ENCODE data around the gene R3HDML.

The R3HDML gene

GRCh38 chr20:44394702-44395460 is 58.0 kb downstream of the R3HDML start:
- Histone ChIP-seq H3K4me3 (ENCODE audit: low read length) (no peak overlapping the region), H3K9ac (ENCODE audit: low read length) (no peak overlapping the region), H3K4me1 (ENCODE audit: control insufficient read depth, low read depth, low read length) (no peaks in the 10 kb centered on the region), H3K27ac (ENCODE audit: low read length) (no peak overlapping the region), H3K27me3 (ENCODE audit: control insufficient read depth, insufficient read depth, low read length) (no peaks in the 10 kb centered on the region), H3K36me3 (ENCODE audit: control insufficient read depth, low read depth, low read length) (no peaks in the 10 kb centered on the region), H3K9me3 (ENCODE audit: control insufficient read depth, low read depth, low read length) (no peaks in the 10 kb centered on the region)

GRCh38 chr20:44395461-44396340 is 58.9 kb downstream of the R3HDML start:
- H3K27ac ChIP-seq (ENCODE audit: low read length): no peak overlapping the region
- no peaks in the 10 kb centered on the region for H3K27me3 ChIP-seq (ENCODE audit: control insufficient read depth, insufficient read depth, low read length)

GRCh38 chr20:44396369-44397130 is 59.7 kb downstream of the R3HDML start:
- Histone ChIP-seq H3K36me3 (ENCODE audit: control insufficient read depth, low read depth, low read length) (no peaks in the 10 kb centered on the region), H3K4me3 (ENCODE audit: low read length) (no peak overlapping the region), H3K4me1 (ENCODE audit: control insufficient read depth, low read depth, low read length) (no peaks in the 10 kb centered on the region), H3K27me3 (ENCODE audit: control insufficient read depth, insufficient read depth, low read length) (no peaks in the 10 kb centered on the region), H3K9ac (ENCODE audit: low read length) (no peak overlapping the region), H3K9me3 (ENCODE audit: control insufficient read depth, low read depth, low read length) (no peaks in the 10 kb centered on the region), H3K27ac (ENCODE audit: low read length) (no peak overlapping the region)

More at GRCh38 chr20:44395461-44396340, 58.9 kb downstream of the R3HDML start:
- Histone ChIP-seq H3K9me3 (ENCODE audit: control insufficient read depth, low read depth, low read length) (no peaks in the 10 kb centered on the region), H3K4me3 (ENCODE audit: low read length) (no peak overlapping the region), H3K4me1 (ENCODE audit: control insufficient read depth, low read depth, low read length) (no peaks in the 10 kb centered on the region), H3K36me3 (ENCODE audit: control insufficient read depth, low read depth, low read length) (no peaks in the 10 kb centered on the region), H3K9ac (ENCODE audit: low read length) (no peak overlapping the region)

GRCh38 chr20:44398335-44398734 is 61.5 kb downstream of the R3HDML start:
- no peaks in the 10 kb centered on the region for H3K27me3 ChIP-seq (ENCODE audit: control insufficient read depth, insufficient read depth, low read length)
- no peaks in the 10 kb centered on the region for H3K4me1 ChIP-seq (ENCODE audit: control insufficient read depth, low read depth, low read length)
- no peaks in the 10 kb centered on the region for H3K36me3 ChIP-seq (ENCODE audit: control insufficient read depth, low read depth, low read length)
- H3K4me3 ChIP-seq (ENCODE audit: low read length): no peak overlapping the region
- H3K27ac ChIP-seq (ENCODE audit: low read length): no peak overlapping the region
- no peaks in the 10 kb centered on the region for H3K9me3 ChIP-seq (ENCODE audit: control insufficient read depth, low read depth, low read length)
- H3K9ac ChIP-seq (ENCODE audit: low read length): no peak overlapping the region

GRCh38 chr20:44399446-44399845 is 62.6 kb downstream of the R3HDML start:
- Histone ChIP-seq H3K9me3 (ENCODE audit: control insufficient read depth, low read depth, low read length) (no peaks in the 10 kb centered on the region), H3K36me3 (ENCODE audit: control insufficient read depth, low read depth, low read length) (no peaks in the 10 kb centered on the region), H3K4me3 (ENCODE audit: low read length) (no peak overlapping the region), H3K9ac (ENCODE audit: low read length) (no peak overlapping the region), H3K27me3 (ENCODE audit: control insufficient read depth, insufficient read depth, low read length) (no peaks in the 10 kb centered on the region), H3K4me1 (ENCODE audit: control insufficient read depth, low read depth, low read length) (no peaks in the 10 kb centered on the region), H3K27ac (ENCODE audit: low read length) (no peak overlapping the region)

GRCh38 chr20:44400671-44400969 is 63.8 kb downstream of the R3HDML start:
- H3K9ac ChIP-seq (ENCODE audit: low read length): no peak overlapping the region
- no peaks in the 10 kb centered on the region for H3K9me3 ChIP-seq (ENCODE audit: control insufficient read depth, low read depth, low read length)
- H3K27me3 ChIP-seq (ENCODE audit: control insufficient read depth, insufficient read depth, low read length): no peaks in the 10 kb centered on the region
- no peaks in the 10 kb centered on the region for H3K36me3 ChIP-seq (ENCODE audit: control insufficient read depth, low read depth, low read length)
- no peak overlapping the region for H3K27ac ChIP-seq (ENCODE audit: low read length)
- no peaks in the 10 kb centered on the region for H3K4me1 ChIP-seq (ENCODE audit: control insufficient read depth, low read depth, low read length)
- H3K4me3 ChIP-seq (ENCODE audit: low read length): no peak overlapping the region
